A549 (cell line): ENCODE measurements around the gene MAPT. TPM values are rescaled to one million over a fixed set of nuclear protein-coding genes. Genes with fewer than 3 reads are reported as not detected.
A peak's percentile ranks its signal among the peaks of the same experiment; 100 is the strongest.

Source experiments
- ATAC-seq, 2 experiments: fragments of 200-7000 bp in 1 of 2; fragments of >200 bp in 1 of 2; cut with Nextera tagmentation in 1 of 2; cut with Tn5 transposase in 1 of 2; 3 replicates each; pipeline versions ENCODE4 v1.8.0 to v1.9.1; 2018 to 2020; ENCODE audit warnings: mild to moderate bottlenecking in 1 of 2, moderate library complexity in 1 of 2
- CTCF ChIA-PET: fragments of 300-600 bp; sonication (Branson Sonifier 250); formaldehyde crosslinking; extraction: SDS; loops from one replicate; lab custom pipeline; 2021; ENCODE audit warnings: antibody characterized with exemption, inconsistent platforms; lab: Yijun Ruan, JAX
- POLR2A ChIA-PET: fragments of 350-600 bp; formaldehyde crosslinking; extraction: SDS; loops from one replicate; lab custom pipeline; 2021; ENCODE audit warnings: antibody characterized with exemption, inconsistent platforms; lab: Yijun Ruan, JAX
- DNase-seq, 2 experiments: peaks; one replicate each; pipeline versions ENCODE4 v3.0.0 to v3.0.0-alpha.2; 2011 to 2016; ENCODE audit warnings: low read depth in 1 of 2, low spot score in 1 of 2
- FAIRE-seq: peaks from 2 replicates; lab custom pipeline; 2011; peaks lifted over from hg19 to GRCh38; lab: Jason Lieb, UNC
- H3K27ac ChIP-seq, 2 experiments: fragments of >200 bp; sonication (Bioruptor Twin); formaldehyde crosslinking; 3 replicates each; pipeline ENCODE4 v1.5.1; 2016 to 2017
- H3K4me1 ChIP-seq: fragments of >200 bp; sonication (Bioruptor Twin); formaldehyde crosslinking; 3 replicates; pipeline ENCODE4 v1.6.1; 2016
- H3K4me2 ChIP-seq: fragments of >200 bp; sonication (Bioruptor Twin); formaldehyde crosslinking; 3 replicates; pipeline ENCODE4 v1.6.1; 2016
- H3K4me3 ChIP-seq: fragments of >200 bp; sonication (Bioruptor Twin); formaldehyde crosslinking; 3 replicates; pipeline ENCODE4 v1.5.1; 2016
- H3K9me3 ChIP-seq: fragments of >200 bp; sonication (Bioruptor Twin); formaldehyde crosslinking; 3 replicates; pipeline ENCODE4 v1.6.1; 2016
- BHLHE40 ChIP-seq: IDR thresholded peaks from 2 replicates; pipeline ENCODE4 v1.6.1; 2012; ENCODE audit warnings: low read depth, low read length, inconsistent platforms
- CBX2 ChIP-seq: fragments of 200-600 bp; sonication (generic); IDR thresholded peaks from 2 replicates; pipeline ENCODE4 v1.6.1; 2016; ENCODE audit warnings: low read depth, mild to moderate bottlenecking, borderline replicate concordance
- CHD2 ChIP-seq: fragments of 150-350 bp; IDR thresholded peaks from 2 replicates; pipeline ENCODE4 v1.6.1; 2014; ENCODE audit warnings: low read length; ENCODE audit not compliant: partially characterized antibody
- CHD4 ChIP-seq: fragments of 200-600 bp; sonication (generic); IDR thresholded peaks from 2 replicates; pipeline ENCODE4 v1.6.1; 2016; ENCODE audit warnings: antibody characterized with exemption, mild to moderate bottlenecking, borderline replicate concordance
- CTCF ChIP-seq: fragments of >200 bp; sonication (Bioruptor Twin); formaldehyde crosslinking; IDR thresholded peaks from 3 replicates; pipeline ENCODE4 v1.5.1; 2016
- EP300 ChIP-seq, 2 experiments: fragments of >200 bp; sonication (Bioruptor Twin); formaldehyde crosslinking; IDR thresholded peaks; 2 replicates in 1 of 2; 3 replicates in 1 of 2; pipeline ENCODE4 v1.6.1; 2016 to 2017
- ESRRA ChIP-seq: fragments of 150-350 bp; IDR thresholded peaks from 2 replicates; pipeline ENCODE4 v1.6.1; 2014; ENCODE audit warnings: mild to moderate bottlenecking, low read length, borderline replicate concordance
- FOXS1 ChIP-seq: fragments of 250-450 bp; sonication (Bioruptor Pico); IDR thresholded peaks from 2 replicates; pipeline ENCODE4 v1.5.0; 2020; ENCODE audit warnings: mild to moderate bottlenecking, moderate library complexity
- HOXB5 ChIP-seq: fragments of 250-450 bp; sonication (Bioruptor Pico); IDR thresholded peaks from 2 replicates; pipeline ENCODE4 v1.5.0; 2020; ENCODE audit warnings: mild to moderate bottlenecking, moderate library complexity
- MYC ChIP-seq: IDR thresholded peaks from 2 replicates; pipeline ENCODE4 v1.6.1; 2012; ENCODE audit warnings: mild to moderate bottlenecking, inconsistent platforms, low read length, improper control_type of control experiment, borderline replicate concordance
- NFE2L2 ChIP-seq: fragments of 150-350 bp; conservative IDR thresholded peaks from 2 replicates; pipeline ENCODE4 v1.6.1; 2014; ENCODE audit warnings: low read length
- NPAS2 ChIP-seq: fragments of 250-450 bp; sonication (Bioruptor Pico); IDR thresholded peaks from 2 replicates; pipeline ENCODE4 v1.8.0; 2022; ENCODE audit warnings: mild to moderate bottlenecking, moderate library complexity, borderline replicate concordance
- NR3C1 ChIP-seq: fragments of >200 bp; sonication (Bioruptor Twin); formaldehyde crosslinking; IDR thresholded peaks from 3 replicates; pipeline ENCODE4 v1.6.1; 2017
- POLR2AphosphoS2 ChIP-seq: conservative IDR thresholded peaks from 2 replicates; pipeline ENCODE4 v1.6.1; 2012; ENCODE audit warnings: low read length, improper control_type of control experiment, inconsistent platforms
- RAD21 ChIP-seq, 2 experiments: fragments of >200 bp in 1 of 2; sonication (Bioruptor Twin) in 1 of 2; formaldehyde crosslinking in 1 of 2; IDR thresholded peaks in 1 of 2; conservative IDR thresholded peaks in 1 of 2; 2 replicates in 1 of 2; 3 replicates in 1 of 2; pipeline ENCODE4 v1.6.1; 2012 to 2018; ENCODE audit warnings: inconsistent platforms in 1 of 2
- RFX5 ChIP-seq: fragments of 450-650 bp; IDR thresholded peaks from 2 replicates; pipeline ENCODE4 v1.7.1; 2014; ENCODE audit warnings: antibody characterized with exemption, mild to moderate bottlenecking, moderate library complexity
- USF2 ChIP-seq: fragments of 450-650 bp; IDR thresholded peaks from 2 replicates; pipeline ENCODE4 v1.6.1; 2014; ENCODE audit warnings: antibody characterized with exemption
- ZFP36 ChIP-seq: fragments of 450-650 bp; IDR thresholded peaks from 2 replicates; pipeline ENCODE4 v1.6.1; 2014; ENCODE audit warnings: borderline replicate concordance; ENCODE audit not compliant: partially characterized antibody
- WGBS: methylation state at CpG from one replicate; pipeline ENCODE4 v1.1.6; 2017; ENCODE audit errors: missing lambda C conversion rate; 5-methylcytosine and 5-hydroxymethylcytosine counted together
- polyA plus RNA-seq, 4 experiments: library from polyadenylated mRNA; depleted of rRNA in 3 of 4; stranded (reverse); fragments of >200 nt; fragmentation: RNase III in 1 of 4; extraction: RNeasy Plus Mini Kit Qiagen cat#74134 plus additional on column Dnase treatment in 1 of 4; gene quantifications; 2 replicates in 3 of 4; 3 replicates in 1 of 4; pipeline ENCODE4 v1.2.3, GENCODE V29; 2011 to 2017

Gene MAPT
- polyA plus RNA-seq, 2 of the 4 experiments (the other 2 are of a cell fraction), result 1.2 to 1.6 TPM

GRCh38 chr17:45915263-45915662, 20.9 kb downstream of the MAPT start:
- 84% methylated on average over 4 of the region's 4 CpGs for WGBS
- H3K9me3 ChIP-seq, result peaks cover 6% of the 10 kb centered on the region; the same call in 2 of the 3 replicates
- H3K27ac ChIP-seq, result no peak overlapping the region
- POLR2A ChIA-PET, result no interaction called here
- no peak overlapping the region for H3K4me2 ChIP-seq
- TF ChIP-seq CTCF (no peak), RFX5 (no peak), HOXB5 (CRISPR knock-in tag) (no peak), CHD2 (no peak), POLR2AphosphoS2 (no peak)
- TF ChIP-seq, all 56 proteins: peak for 0
- Histone ChIP-seq H3K4me3 (no peak overlapping the region), H3K4me1 (no peaks in the 10 kb centered on the region)
- DNase-seq (no peak), FAIRE-seq (no peak), ATAC-seq (no peak)
- CTCF ChIA-PET, result interaction anchor here (1.2 kb wide), 1 partner anchor 22 kb away, joined by 3 read pairs; no protein-coding TSS in a partner anchor

GRCh38 chr17:45917081-45917480, 22.7 kb downstream of the MAPT start:
- POLR2A ChIA-PET, result no interaction called here
- CTCF ChIA-PET, result interaction anchor here (0.8 to 1.2 kb wide), 2 partner anchors 23 to 24 kb away, joined by 3 read pairs; no protein-coding TSS in a partner anchor
- no peak overlapping the region for H3K4me2 ChIP-seq
- no peak overlapping the region for H3K4me3 ChIP-seq
- H3K9me3 ChIP-seq, result peaks cover 5% of the 10 kb centered on the region; the same call in 2 of the 3 replicates
- DNase-seq (no peak), FAIRE-seq (no peak), ATAC-seq (no peak)
- H3K4me1 ChIP-seq, result no peaks in the 10 kb centered on the region
- H3K27ac ChIP-seq, result no peak overlapping the region
- 41% methylated on average over 7 of the region's 7 CpGs for WGBS
- no peak for TF ChIP-seq BHLHE40
- TF ChIP-seq NR3C1, result no peak
- peak; percentile 45; the same call in 1 of the 2 replicates for TF ChIP-seq USF2
- TF ChIP-seq, all 56 proteins: peak for 1

GRCh38 chr17:45918241-45918745, 23.9 kb downstream of the MAPT start:
- Histone ChIP-seq H3K9me3 (no peaks in the 10 kb centered on the region), H3K4me3 (no peak overlapping the region), H3K4me2 (no peak overlapping the region), H3K4me1 (no peaks in the 10 kb centered on the region)
- ATAC-seq (no peak), FAIRE-seq (no peak), DNase-seq (no peak)
- 69% methylated on average over 2 of the region's 2 CpGs for WGBS
- TF ChIP-seq HOXB5 (CRISPR knock-in tag) (no peak), ZFP36 (peak; percentile 28)
- TF ChIP-seq, all 56 proteins: peak for 1
- POLR2A ChIA-PET, result no interaction called here
- CTCF ChIA-PET, result interaction anchor here (0.9 to 2.5 kb wide), 4 partner anchors 8 to 25 kb away, joined by 4 to 9 read pairs (median 6); partner anchors contain the start of gene MAPT
- H3K27ac ChIP-seq, result no peak overlapping the region

GRCh38 chr17:45919136-45919535, 24.8 kb downstream of the MAPT start:
- ChIA-PET CTCF (interaction anchor here (0.6 to 2.9 kb wide), 6 partner anchors 8 to 274 kb away, joined by 3 to 11 read pairs (median 6); partner anchors contain the start of gene KANSL1), POLR2A (no interaction called here)
- 64% methylated on average over 15 of the region's 15 CpGs for WGBS
- TF ChIP-seq CHD4 (no peak), RAD21 (conservative IDR thresholded peaks at IDR 0.05 in 1 of 2, IDR thresholded peaks at IDR 0.05 in 1 of 2) (no peak), FOXS1 (CRISPR knock-in tag) (no peak), NFE2L2 (no peak), EP300 (IDR thresholded peaks at IDR 0.05) (no peak), POLR2AphosphoS2 (no peak), RFX5 (no peak), MYC (no peak), CBX2 (no peak), ESRRA (no peak), NPAS2 (no peak), BHLHE40 (no peak)
- no peak overlapping the region for H3K4me2 ChIP-seq
- no peaks in the 10 kb centered on the region for H3K9me3 ChIP-seq
- peaks cover 3% of the 10 kb centered on the region; the same call in 1 of the 3 replicates for H3K4me1 ChIP-seq
- FAIRE-seq (no peak), ATAC-seq (no peak; a peak in 1 of 6 replicates), DNase-seq (no peak)
- H3K4me3 ChIP-seq, result no peak overlapping the region
- no peak overlapping the region for H3K27ac ChIP-seq
